Activated T-cell treated with anti-CD3 and anti-CD28 coated beads for 48 hours (primary cell): ENCODE measurements around the gene ADSS2.
"Not testable (repeated sequence)": the region's sequence is repeated elsewhere in the genome, so short reads cannot be mapped to it uniquely, and the experiment has no call there.

Source experiments
- DNase-seq: peaks from one replicate; pipeline ENCODE4 v3.0.0-alpha.2; 2020; ENCODE audit warnings: low read depth

The ADSS2 gene

DNA sequence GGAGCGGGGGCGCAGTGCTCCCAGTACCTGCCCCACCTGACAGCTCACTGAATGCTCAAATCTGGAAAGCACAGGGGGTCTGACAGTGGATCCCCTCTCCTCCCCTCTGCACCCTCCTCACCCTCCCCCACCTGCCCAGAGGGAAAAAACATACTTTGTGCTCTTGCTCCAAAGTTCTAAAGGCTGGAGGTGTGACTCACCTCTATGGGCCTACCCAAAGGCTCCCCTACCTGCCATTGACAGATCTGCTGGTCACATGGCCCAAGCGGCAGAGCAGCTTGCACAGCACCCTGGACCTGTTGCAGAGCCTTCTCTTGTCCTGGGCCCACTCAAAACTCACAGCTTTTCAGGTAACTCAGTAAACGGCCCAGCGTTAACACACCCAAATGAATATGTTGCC is 55.7 kb downstream of the ADSS2 start:
- no peak for DNase-seq

DNA sequence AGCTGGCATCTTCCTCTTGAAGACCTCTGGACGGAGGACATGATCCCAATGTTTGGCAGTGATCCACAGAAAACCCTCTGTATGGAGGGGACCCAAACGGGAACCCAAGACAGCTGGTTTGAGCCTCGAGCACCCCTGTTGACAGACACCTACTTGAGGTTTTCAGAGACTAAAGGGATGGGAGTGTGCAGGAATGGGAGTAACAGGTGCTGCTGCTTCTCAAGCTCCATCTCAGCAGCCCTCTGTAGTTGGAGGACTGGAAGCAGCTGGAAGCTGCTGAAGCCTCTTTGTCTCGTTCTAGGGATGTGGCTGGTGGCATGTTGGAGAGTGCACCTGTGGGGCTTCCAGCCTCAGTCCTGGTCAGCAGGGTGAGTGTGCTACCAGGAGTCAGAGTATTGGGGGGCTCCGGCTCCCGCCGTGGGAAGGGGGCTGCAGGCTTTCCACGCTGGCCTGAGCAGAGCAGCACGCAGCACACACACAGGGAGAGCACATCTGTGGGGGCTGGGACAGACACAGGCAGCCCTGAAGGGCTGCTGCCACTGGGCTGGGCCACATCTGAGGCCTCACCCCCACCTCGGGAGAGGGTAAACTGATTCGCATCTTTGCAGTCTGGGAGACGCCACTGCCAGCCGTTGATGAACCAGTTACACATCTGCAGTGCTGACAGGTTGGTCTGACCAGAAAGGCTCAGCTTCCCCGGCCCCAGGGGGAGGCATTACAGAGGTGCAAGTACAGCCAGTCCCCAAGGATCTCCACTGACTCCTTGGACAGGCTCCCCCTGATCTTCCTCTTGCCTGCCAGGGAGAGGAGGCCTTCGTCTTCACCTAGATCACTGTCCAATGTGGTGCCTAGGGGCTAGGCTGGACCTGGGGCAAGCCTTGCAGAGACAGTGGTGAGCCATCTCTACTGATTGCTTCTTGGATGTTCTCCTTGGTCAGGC is 56.6 kb downstream of the ADSS2 start:
- no peak for DNase-seq

DNA sequence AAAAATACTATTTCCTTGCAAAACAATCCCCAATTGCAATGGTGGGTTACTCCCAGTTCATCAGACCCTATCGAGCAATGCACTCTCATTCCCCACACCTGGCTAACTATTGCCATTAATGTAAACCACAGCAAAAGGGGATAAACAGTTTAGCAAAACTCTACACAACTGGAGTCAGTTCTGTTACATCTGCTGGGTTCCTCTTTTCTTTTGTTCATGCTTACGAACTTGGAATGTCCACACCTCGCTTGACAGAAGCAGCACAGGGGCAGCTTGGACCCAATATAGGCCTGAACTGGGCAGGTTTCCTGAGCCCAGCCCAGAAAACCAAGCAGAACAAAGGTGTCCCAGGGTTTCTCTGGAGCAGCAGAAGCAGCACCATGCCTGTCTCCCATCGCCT is 57.4 kb downstream of the ADSS2 start:
- no peak for DNase-seq

DNA sequence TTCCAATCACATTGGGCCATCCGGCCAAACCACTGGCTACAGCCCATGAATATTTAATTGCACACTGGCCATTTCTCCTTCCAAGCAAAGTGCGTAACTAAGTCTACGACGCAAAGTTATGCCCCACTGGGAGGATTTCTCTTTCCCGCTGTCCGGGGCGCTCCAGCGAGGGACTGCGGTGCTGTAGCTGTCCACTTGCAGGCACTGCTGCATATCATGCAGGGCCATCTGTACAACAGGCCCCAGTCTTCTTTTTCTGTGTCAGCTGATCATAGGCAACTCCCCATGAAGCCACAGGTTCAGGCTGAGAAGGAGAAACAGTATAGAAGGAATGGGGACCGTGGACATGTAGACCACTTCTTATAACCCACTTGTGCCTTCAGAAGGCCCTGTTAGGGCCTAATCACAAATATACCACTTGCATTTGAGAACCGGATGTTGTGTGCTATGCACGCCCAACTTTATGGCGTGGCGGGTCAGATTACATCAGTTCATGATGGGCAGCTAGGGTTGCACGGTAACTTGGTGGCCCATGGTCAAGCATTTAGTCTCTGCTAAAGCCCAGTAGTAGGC is 58.0 kb downstream of the ADSS2 start:
- DNase-seq = no peak

DNA sequence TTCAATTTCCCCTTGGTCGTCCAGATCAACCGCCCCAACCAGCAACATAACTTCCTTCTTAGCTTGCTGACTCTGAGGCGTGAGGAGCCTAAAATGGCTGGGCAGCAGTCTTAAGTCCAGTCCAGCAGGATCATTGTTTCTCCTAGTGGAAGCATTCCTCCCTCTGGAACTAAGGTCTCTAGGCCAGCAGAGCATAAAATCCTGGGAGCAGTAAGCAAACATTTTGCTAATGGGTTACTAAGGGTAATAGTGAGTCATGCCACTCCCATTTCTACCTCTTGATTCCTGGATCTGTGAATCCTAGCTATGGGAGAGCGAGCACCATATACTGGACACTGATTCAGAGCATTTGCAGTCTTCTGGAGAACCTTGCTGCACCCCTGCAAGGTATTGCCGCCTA is 59.9 kb downstream of the ADSS2 start:
- DNase-seq = no peak

DNA sequence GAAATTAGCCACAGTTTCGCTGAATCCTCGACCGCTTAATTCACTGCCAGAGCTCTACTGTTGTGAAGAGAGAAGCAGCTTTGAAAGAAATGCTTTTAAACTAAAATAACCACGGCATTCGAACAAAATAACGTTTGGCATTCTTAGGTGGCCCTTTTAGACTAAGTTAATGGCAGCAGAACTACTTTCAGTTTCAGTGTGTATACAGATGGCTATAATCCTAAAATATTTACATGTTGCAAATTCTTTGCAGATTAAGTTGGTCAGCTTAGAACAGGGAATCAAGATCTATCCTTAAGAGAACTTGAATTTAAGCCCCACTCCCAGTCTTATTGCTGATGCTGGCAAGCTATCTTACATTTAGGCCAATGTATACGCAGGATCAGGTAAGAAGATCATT is 62.7 kb downstream of the ADSS2 start:
- no peak for DNase-seq

DNA sequence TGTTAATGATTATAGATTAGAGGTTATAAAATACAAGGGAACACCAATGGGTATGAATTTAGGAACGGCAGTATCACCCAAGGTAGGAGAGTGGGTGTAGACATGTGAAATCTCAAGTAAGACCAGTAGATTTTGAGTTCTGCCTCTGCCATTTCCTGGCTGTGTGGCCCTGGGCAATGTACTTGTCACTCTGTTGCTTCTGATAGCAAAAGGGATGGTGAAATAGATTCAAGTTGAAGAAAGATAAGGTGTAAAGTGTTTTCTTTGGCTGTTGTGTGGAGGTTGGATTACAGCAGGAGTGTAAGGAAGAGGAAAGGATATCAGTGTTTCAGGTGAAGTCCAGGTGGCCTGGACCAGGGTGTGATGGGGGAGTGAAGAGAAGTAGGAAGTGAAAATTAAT is 64.3 kb downstream of the ADSS2 start:
- DNase-seq = no peak

DNA sequence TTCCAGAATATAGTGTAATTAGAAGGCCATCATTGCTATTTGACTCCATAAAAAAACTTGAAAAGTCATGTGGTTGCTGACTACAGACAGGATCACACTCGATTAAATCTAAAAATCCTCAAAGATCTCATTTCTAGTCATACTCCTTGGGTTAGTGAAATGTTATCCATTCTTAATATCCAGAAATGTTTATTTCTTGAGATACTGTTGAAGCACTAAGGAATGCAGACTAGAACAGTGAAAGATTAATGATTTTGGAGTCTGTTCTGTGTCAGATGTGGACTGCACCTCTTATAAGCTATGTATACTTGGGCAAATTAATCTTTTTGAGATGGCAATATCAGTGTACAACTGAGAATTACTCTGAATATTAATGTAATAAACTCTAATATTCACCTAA is 65.1 kb downstream of the ADSS2 start:
- DNase-seq = no peak

DNA sequence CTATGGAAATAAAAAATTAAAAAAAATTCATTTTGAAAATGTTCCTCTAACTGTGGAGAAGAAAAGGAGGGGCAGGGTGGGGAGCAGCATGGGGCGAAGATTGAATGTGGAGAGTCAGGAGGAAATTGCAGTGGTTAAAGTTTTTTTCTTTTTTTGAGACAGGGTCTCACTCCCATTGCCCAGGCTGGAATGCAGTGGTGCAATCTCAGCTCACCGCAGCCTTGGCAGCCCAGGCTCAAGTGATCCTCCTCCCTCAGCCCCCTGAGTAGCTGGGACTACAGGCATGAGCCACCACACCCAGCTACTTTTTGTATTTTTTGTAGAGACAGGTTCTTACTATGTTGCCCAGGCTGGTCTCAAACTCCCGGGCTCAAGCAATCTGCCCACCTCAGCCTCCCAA is 67.6 kb downstream of the ADSS2 start:
- no peak for DNase-seq

DNA sequence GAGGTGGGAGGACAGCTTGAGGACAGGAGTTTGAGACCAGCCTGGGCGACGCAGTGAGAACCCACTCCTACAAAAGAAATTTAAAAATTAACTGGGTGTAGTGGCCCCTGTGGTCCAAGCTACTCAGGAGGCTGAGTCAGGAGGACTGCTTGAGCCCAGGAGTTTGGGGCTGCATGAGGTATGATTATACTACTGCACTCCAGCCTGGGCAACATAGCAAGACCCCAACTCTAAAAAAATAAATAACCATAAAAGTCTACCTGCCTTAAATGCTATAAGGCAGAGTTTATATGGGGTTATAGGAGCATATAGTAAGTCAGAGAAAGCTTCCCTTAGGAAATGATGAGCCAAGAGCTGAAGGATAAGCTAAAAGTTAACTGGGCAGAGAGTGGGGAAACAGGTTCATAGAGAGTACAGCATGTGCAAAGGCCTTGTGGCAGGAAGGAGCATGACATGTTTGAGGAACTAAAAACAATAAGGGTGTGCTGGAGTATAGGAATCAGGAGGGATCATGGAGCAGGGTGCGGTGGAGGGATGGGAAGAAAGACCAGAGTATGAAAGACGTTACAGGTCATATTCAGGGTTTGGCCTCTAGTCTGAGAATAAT is 68.3 kb downstream of the ADSS2 start:
- DNase-seq = no peak

DNA sequence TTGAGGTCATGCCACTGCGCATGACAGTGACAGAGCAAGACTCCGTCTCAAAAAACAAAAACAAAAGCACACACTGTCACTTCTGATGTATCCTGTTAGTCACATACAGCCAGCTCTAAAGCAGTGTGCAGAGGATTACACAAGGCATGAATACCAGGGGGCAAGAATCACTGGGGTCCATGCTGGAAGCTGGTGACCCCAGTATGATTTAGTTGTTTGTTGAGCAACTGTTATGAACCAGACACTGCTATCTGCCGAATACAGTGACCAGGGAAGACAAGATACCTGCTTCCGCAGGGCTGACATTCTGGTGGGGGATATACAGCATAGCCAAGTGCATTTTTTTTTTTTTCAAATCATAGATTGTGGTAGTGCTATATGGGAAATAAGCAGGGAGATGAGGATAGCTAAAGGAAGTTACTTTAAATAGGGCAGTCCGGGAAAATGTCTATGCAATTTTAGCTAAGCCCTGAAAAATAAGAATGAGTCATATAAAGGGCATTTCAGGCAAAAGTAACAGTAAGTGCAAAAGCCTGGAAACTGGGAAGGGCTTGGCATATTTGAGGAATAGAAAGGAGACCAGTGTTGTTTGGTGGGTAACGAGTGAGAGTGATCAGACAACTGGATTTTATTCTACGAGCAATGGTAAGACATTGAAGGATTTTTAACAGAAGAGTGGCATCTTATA is 69.7 kb downstream of the ADSS2 start:
- DNase-seq = no peak

DNA sequence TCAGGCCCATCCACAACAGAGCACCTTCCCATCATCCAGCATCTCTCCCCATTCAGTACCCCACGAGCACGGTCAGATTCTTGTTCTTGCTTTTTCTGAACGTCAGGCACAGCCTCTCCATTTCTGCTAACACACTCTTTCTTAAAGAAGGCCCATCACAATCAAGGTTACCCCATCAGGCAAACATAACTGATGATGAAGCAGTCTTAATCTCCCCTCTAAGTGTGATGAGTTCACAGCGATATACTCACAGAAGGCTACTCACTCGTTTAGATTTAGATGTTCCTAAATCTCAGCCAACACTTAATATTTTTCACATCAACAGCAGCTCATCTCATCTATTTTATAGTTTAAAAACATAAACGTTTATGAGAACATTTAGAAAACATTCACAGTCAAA is 75.6 kb downstream of the ADSS2 start:
- no peak for DNase-seq

DNA sequence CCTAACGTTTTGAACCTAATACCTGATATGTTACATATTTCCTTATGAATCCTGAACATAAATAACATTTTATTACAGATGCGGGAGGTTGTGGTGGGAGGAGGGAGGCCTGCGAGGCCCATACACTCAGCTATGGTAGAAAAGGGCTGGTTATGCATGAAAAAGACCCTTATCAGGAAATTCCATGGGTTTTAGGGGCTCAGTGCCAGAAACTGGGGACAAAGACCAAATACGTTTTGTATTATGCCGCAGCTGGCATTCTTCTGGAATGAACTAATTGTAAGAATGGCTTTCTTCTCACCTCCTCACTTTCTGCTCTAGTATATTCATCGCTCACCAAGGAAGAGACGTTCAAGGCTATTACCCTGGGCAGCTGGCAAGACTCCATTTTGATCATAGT is 76.7 kb downstream of the ADSS2 start:
- DNase-seq = no peak

DNA sequence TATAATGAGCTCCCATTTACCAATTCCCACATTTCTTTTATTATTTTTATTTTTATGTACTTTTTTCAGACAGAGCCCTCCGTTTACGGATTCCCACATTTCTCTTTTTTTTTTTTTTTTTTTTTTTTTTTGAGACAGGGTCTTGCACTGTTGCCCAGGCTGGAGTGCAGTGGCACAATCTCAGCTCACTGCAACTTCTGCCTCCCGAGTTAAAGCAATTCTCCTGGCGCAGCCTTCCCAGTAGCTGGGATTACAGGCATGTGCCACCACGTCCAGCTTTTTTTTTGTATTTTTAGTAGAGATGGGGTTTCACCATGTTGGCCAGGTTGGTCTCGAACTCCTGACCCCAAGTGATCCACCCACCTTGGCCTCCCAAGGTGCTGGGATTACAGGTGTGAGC is 77.2 kb downstream of the ADSS2 start:
- not testable (repeated sequence) for DNase-seq

DNA sequence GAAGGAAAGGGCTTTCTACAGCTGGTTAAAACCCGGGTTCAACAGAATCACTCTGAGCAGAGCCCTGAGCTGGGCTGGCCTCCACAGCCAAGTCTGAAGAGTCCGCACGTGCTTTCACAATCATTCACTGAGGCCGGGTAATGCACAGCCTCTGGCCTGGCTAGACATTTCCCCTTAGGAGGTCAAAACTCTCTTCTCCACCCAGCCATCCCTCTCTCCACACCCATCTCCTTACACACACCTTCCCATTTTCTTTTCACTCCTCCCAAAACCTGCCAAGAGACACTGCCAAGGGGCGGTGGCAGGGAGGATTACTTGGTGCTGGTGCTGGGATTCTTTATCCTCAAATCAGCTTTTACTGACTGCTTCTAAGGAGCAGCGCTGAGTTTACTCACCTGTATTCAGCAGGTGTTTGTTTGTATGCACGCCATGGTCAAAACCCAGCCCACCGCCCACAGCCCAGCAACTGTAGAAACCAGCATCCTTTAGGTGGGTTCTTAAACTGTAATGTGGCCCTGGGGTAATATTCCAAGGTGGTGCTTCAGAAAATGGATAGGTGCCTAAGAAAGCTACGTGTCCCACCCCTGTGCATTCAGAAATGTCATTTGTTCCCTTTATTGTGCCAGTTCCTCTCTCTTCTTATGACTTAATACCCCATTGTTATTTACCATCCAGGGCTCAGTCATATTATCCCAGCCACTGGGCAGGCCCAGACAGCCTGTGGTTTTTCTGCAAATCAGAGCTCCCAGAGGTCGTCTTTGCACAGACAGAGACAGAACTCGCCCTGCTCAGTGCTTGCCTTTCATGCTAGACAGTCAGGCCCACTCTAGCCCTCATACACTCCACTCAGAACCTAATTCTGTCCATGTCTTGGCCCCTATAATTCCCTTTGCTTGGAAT is 80.2 kb downstream of the ADSS2 start:
- no peak for DNase-seq

DNA sequence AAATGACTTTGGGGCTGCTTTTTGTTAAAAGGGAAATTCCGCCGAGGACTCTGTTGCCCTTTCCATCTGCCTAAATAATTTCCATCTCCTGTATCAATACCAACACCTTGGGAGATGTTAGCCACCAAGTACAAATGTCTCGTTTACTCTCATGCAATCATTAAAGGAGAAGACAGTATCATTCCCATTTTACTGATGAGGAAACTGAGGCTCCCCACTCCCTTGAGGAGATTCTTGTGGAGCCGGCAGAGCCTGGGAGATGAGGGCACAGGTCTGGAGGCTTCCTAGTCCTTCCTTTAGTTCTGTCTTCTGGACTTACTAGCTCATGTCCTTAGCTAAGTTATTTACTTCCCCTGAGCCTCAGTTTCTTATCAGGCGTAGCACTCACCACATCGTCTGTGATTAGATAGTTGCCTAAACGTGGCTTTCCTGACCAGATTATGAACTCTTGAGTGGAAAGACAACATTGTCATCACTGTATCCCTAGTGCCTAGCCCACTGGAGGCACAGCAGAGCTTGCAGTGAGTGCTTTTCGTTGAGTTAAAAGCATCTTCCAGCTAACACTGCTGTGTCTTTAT is 81.6 kb downstream of the ADSS2 start:
- DNase-seq = no peak

DNA sequence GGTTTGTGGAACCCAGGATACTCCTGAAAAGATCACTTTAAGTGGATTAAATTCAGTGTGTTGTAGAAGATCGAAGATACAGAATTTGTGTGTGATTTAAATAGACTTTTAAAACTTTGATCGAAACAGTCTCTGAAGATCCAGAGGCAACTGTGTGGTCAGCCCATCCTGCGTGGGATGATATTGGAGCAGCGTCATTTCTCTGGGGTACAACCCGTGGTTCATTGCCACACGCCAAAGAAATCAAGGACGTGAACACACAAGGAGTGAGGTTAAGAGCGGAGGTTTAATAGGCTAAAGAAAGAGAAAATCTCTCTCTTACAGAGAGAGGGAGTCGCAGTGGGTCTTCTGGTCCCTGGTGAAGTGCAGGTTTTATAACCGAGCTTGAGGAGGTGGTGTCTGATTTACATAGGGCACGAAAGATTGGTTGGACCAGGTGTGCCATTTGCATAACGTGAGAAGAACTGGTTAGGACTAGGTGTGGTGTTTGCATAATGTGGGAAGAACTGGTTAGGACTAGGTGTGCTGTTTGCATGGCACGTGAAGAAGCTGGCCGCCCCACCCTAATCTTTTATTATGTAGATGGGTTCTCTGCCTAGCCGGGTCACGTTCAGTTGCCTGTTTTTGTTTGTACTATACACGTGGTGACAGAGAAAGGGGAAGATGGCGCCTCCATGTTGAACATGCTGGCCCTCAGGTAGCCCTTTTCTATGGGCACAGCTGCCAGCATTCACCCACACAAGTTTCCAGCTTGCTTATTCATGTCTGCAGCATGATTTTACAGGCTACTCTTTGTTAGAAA is 82.3 kb downstream of the ADSS2 start:
- no peak for DNase-seq

DNA sequence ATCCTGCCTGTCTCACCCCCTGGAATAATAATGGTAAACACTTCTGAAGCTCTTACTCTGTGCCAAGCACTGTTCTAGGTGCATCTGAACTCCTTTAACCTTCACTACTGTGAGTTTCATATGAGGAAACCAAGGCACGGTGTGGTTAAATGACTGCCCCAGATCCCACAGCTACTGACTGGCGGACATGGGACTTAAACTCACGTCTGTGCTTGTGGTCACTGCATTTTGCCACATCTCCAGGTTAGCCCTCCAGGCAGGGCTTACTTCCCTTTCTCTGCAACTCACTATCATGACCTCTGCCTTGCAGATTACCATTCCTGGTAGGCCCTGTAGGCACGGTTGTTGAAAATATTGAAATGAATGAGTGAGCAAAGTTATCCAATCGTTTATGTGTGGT is 83.4 kb downstream of the ADSS2 start:
- no peak for DNase-seq

DNA sequence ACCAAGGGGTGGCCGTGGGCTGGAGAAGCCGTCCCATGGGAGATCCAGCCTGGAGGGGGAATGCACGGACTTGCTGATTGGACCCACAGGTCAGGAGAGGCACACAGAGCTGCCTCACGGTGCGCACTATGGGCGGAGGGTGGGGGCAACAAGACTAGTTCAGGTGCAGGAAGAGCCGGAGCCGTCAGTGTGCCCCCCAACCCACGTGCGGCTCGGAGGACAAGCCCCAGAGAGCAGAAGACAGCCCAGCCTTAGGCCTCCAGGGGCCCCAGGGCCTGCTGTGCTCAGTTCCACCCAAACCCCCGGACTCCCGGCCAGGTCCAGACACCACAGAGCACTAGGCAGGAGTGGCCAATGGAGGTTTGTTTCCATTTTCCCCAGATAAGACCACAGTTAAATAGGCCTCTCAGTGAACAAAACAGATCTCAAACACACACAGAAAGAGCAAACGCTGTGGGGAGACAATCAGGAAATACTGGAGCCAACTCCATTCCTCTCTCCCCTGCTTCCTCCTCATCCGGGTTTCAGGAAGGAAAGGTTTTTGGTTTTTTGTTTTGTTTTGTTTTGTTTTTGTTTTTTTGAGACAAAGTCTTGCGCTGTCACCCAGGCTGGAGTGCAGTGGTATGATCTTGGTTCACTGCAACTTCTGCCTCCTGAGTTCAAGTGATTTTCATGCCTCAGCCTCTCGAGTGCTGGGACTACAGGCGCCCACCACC is 84.2 kb downstream of the ADSS2 start:
- no peak for DNase-seq

DNA sequence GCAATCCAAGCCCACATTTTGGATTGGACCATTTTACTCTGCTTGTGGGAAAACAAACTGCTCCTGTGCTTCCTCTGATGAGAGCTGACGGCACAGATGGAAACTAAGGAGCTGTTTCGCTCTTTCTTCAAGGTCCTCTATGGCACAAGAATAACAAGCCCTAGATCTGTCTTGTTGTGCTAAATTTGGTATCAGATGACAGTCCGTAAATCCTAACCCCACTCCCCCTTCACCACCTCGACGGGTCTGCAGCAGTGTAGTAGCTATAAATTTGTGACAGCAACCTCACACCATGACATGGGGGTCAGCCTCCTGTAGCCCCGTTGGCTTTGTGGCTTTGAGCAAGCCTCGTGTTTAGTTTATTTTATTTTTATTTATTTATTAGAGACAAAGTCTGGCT is 85.9 kb downstream of the ADSS2 start:
- DNase-seq = no peak
